Astrocyte of the cerebellum (primary cell): Measurements from ENCODE around the gene MDM2.

ENCODE experiments used
- DNase-seq: peaks from one replicate; pipeline ENCODE4 v3.0.0-alpha.2; 2011; ENCODE audit warnings: low read depth
- H3K4me3 ChIP-seq: 2 replicates; pipeline ENCODE4 v1.5.1; 2011; ENCODE audit warnings: mild to moderate bottlenecking, low read depth, low read length, moderate library complexity
- CTCF ChIP-seq: IDR thresholded peaks from 2 replicates; pipeline ENCODE4 v1.5.1; 2012; ENCODE audit warnings: low read length, low read depth, moderate library complexity, mild to moderate bottlenecking; ENCODE audit errors: missing control alignments
- in situ Hi-C: cut with HindIII; loops from 2 replicates; pipeline ENCODE4 v1.10.0; 2017; ENCODE audit warnings: low sequenced_read_pairs

Gene MDM2

DNA sequence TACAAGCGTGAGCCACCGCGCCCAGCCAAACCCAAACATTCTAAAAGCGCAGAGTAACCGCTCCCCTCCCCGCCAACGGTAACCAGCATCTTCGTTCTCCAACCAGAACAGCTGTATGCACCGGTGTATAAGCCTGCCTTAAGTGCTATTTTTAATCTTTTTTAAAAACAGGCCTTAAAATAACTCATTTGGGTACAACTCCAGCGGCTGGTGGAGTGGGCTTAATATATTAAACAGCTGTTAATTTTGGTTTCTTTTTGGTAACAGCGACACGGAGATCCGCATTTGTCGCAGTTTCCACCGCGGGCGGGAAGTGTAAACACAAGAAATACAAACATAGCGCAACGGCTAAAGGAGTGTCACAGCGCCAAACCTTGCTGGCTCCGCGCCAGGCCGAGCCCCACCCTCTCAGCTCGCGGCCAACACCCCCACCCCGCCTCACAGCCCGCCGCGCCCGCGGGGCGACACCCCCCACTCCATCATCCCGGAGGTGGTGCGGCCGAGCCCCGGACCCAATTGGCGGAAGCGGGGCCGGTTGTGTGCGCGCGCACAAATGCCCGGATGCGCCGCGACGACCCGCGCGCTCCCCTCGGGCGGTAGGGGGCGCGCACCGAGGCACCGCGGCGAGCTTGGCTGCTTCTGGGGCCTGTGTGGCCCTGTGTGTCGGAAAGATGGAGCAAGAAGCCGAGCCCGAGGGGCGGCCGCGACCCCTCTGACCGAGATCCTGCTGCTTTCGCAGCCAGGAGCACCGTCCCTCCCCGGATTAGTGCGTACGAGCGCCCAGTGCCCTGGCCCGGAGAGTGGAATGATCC is at the start of gene MDM2:
Gene MDM2, plus strand, starts transcription at position 602 of the 812 bp plus-strand sequence. CDS start 301 bp downstream, outside the sequence.
- peak; percentile 60 for DNase-seq
- peak; percentile 81 for TF ChIP-seq CTCF
- in situ Hi-C loops = no loop called here
- H3K4me3 ChIP-seq = peak within 1 kb of the TSS; percentile 98

- no peak for DNase-seq
- no peak overlapping the region for H3K4me3 ChIP-seq
- no peak for TF ChIP-seq CTCF
- in situ Hi-C loops = no loop called here
Observed at GRCh38 chr12:68759852-68760251, 48.1 kb upstream of the MDM2 start.

DNA sequence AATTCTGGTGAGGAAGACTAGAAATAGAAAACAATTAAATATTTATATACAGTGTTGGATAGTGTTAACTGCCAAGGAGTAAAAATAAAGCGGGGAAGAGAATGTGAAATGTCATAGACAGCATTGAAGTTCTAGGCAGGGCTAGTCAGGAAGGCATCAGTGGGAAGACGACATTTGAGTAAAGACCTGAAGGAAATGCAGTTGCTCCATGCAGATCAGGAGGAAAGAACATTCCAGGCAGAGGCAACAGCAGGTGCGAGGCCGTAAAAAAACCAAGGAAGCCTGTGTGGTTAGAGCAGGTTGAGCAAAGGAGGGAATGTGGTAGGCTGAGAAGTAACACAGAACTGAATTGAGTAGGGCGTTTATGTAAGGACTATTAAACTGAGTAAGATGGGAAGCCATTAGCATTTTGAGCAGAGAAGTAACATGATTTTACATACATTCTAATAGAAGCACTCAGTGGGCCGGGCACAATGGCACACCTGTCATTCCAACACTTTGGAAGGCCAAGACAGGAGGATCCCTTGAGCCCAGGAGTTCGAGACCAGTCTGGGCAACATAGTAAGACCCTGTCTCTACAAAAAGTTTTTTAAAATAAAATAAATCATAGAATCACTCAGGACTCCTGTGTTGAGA is 47.1 kb upstream of the MDM2 start:
- H3K4me3 ChIP-seq = no peak overlapping the region
- no peak for DNase-seq
- TF ChIP-seq CTCF = no peak
- in situ Hi-C loops = no loop called here

- no peak for TF ChIP-seq CTCF
- no peak for DNase-seq
- no peak overlapping the region for H3K4me3 ChIP-seq
- in situ Hi-C loops = no loop called here
Observed at GRCh38 chr12:68761442-68761812, 46.5 kb upstream of the MDM2 start.

- no peak for DNase-seq
- no peak overlapping the region for H3K4me3 ChIP-seq
- in situ Hi-C loops = no loop called here
- no peak for TF ChIP-seq CTCF
Observed at GRCh38 chr12:68761901-68762630, 45.9 kb upstream of the MDM2 start.

GRCh38 chr12:68762691-68763090 is 45.3 kb upstream of the MDM2 start:
- in situ Hi-C loops = no loop called here

More at GRCh38 chr12:68762691-68763090, 45.3 kb upstream of the MDM2 start:
- DNase-seq = no peak
- H3K4me3 ChIP-seq = no peak overlapping the region
- TF ChIP-seq CTCF = no peak
